Astrocyte (in vitro differentiated cells and primary cell): Measurements from ENCODE around the gene USP44.

Experiments
- CTCF ChIP-seq: IDR thresholded peaks from 2 replicates; pipeline ENCODE4 v1.5.1; 2011; ENCODE audit warnings: low read depth, mild to moderate bottlenecking, inconsistent platforms, low read length, moderate library complexity; ENCODE audit not compliant: insufficient read depth
- EZH2 ChIP-seq: IDR thresholded peaks from 2 replicates; pipeline ENCODE4 v1.6.1; 2012; ENCODE audit warnings: mild to moderate bottlenecking, low read length, inconsistent platforms; ENCODE audit not compliant: insufficient read depth

- no peak for TF ChIP-seq CTCF
- no peak for TF ChIP-seq EZH2
Observed at GRCh38 chr12:95573951-95574576, 22.8 kb upstream of the USP44 start.
